SK-N-SH treated with all-trans-retinoic acid at 6 μM for 48 hours (cell line): Measurements from ENCODE around the gene TSPAN9.
A peak's percentile ranks its signal among the peaks of the same experiment; 100 is the strongest.

Experiments
- ATAC-seq: fragments of 200-7000 bp; cut with Tn5 transposase; 3 replicates; pipeline ENCODE4 v1.9.1; 2020; ENCODE audit warnings: mild to moderate bottlenecking, moderate library complexity
- ARNTL ChIP-seq: fragments of 450-650 bp; formaldehyde crosslinking; IDR thresholded peaks from 2 replicates; pipeline ENCODE4 v1.5.0; 2020; ENCODE audit warnings: low read depth, mild to moderate bottlenecking, moderate library complexity, borderline replicate concordance
- BACH2 ChIP-seq: fragments of 250-450 bp; sonication (Bioruptor Pico); IDR thresholded peaks from 2 replicates; pipeline ENCODE4 v1.9.0; 2021; ENCODE audit warnings: mild to moderate bottlenecking, borderline replicate concordance
- ESRRG ChIP-seq: fragments of 250-450 bp; sonication (Bioruptor Pico); IDR thresholded peaks from 2 replicates; pipeline ENCODE4 v1.6.1; 2021; ENCODE audit warnings: mild to moderate bottlenecking
- ISL1 ChIP-seq: fragments of 250-450 bp; sonication (Bioruptor Pico); IDR thresholded peaks from 2 replicates; pipeline ENCODE4 v2.1.2; 2022; ENCODE audit warnings: mild to moderate bottlenecking, moderate library complexity
- OSR1 ChIP-seq: fragments of 250-450 bp; sonication (Bioruptor Pico); IDR thresholded peaks from 2 replicates; pipeline ENCODE4 v1.8.0; 2022; ENCODE audit warnings: moderate library complexity, mild to moderate bottlenecking, inconsistent platforms
- PPARA ChIP-seq: fragments of 250-450 bp; sonication (Bioruptor Pico); IDR thresholded peaks from 2 replicates; pipeline ENCODE4 v1.5.0; 2020; ENCODE audit warnings: mild to moderate bottlenecking, borderline replicate concordance
- RARB ChIP-seq: fragments of 250-450 bp; sonication (Bioruptor Pico); IDR thresholded peaks from 2 replicates; pipeline ENCODE4 v1.8.0; 2021; ENCODE audit warnings: mild to moderate bottlenecking, moderate library complexity
- SNAI2 ChIP-seq: fragments of 250-450 bp; sonication (Bioruptor Pico); IDR thresholded peaks from 2 replicates; pipeline ENCODE4 v1.5.0; 2020; ENCODE audit warnings: mild to moderate bottlenecking, moderate library complexity
- TCF4 ChIP-seq: fragments of 250-450 bp; sonication (Bioruptor Pico); IDR thresholded peaks from 2 replicates; pipeline ENCODE4 v1.8.0; 2021; ENCODE audit warnings: mild to moderate bottlenecking, moderate library complexity, borderline replicate concordance
- TOX ChIP-seq: fragments of 250-450 bp; sonication (Bioruptor Pico); IDR thresholded peaks from 2 replicates; pipeline ENCODE4 v1.8.0; 2021; ENCODE audit warnings: mild to moderate bottlenecking, moderate library complexity, borderline replicate concordance
- ZFP3 ChIP-seq: fragments of 250-450 bp; sonication (Bioruptor Pico); IDR thresholded peaks from 2 replicates; pipeline ENCODE4 v1.5.0; 2020; ENCODE audit warnings: mild to moderate bottlenecking, moderate library complexity
- ZFP30 ChIP-seq: fragments of 450-650 bp; formaldehyde crosslinking; IDR thresholded peaks from 2 replicates; pipeline ENCODE4 v1.5.0; 2022; ENCODE audit warnings: mild to moderate bottlenecking, moderate library complexity
- ZNF565 ChIP-seq: fragments of 450-650 bp; formaldehyde crosslinking; conservative IDR thresholded peaks from 2 replicates; pipeline ENCODE4 v1.5.0; 2020; ENCODE audit warnings: low read depth, mild to moderate bottlenecking, moderate library complexity
- ZNF70 ChIP-seq: fragments of 450-650 bp; formaldehyde crosslinking; IDR thresholded peaks from 2 replicates; pipeline ENCODE4 v1.5.0; 2020; ENCODE audit warnings: mild to moderate bottlenecking, moderate library complexity
- TF ChIP-seq, protein P1 (sequence below): fragments of 250-450 bp; sonication (Bioruptor Pico); IDR thresholded peaks from 2 replicates; pipeline ENCODE4 v1.5.1; 2020; ENCODE audit warnings: low read depth, mild to moderate bottlenecking, moderate library complexity
- TF ChIP-seq, protein P2 (sequence below): fragments of 250-450 bp; sonication (Bioruptor Pico); IDR thresholded peaks from 2 replicates; pipeline ENCODE4 v1.5.0; 2020; ENCODE audit warnings: mild to moderate bottlenecking, moderate library complexity
- TF ChIP-seq, protein P3 (sequence below): fragments of 250-450 bp; sonication (Bioruptor Pico); IDR thresholded peaks from 2 replicates; pipeline ENCODE4 v1.8.0; 2020; ENCODE audit warnings: mild to moderate bottlenecking, moderate library complexity, borderline replicate concordance
- TF ChIP-seq, protein P4 (sequence below): fragments of 250-450 bp; sonication (Bioruptor Pico); IDR thresholded peaks from 2 replicates; pipeline ENCODE4 v1.8.0; 2021; ENCODE audit warnings: low read depth, mild to moderate bottlenecking, moderate library complexity, borderline replicate concordance

TSPAN9 gene

DNA sequence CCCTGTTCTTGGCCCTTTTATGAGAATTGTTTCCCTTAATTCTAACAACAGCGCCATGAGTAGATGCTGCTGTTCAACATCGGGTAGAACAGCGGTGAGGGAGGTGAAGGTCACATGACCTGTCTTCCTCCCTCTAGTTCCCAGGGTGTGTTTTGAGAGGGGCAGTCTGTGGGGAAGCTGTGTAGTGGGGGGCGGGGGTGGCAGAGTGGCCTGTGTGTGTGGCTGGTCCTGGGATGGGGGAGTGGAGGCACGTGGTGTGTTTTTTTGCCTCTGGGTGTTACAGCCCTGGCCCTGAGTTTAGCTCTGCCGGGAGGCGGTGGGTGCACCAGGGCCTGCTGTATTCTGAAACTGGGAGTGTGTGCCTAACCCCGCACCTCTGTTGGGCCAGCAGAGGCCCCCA, 202.7 kb downstream of the TSPAN9 start:
- no peak for ATAC-seq
- TF ChIP-seq TCF4 (CRISPR knock-in tag) (no peak), ZFP30 (CRISPR knock-in tag) (no peak), SNAI2 (CRISPR knock-in tag) (no peak), ZFP3 (CRISPR knock-in tag) (no peak), ARNTL (no peak), PPARA (CRISPR knock-in tag) (no peak), TOX (CRISPR knock-in tag) (no peak), ISL1 (no peak), ESRRG (CRISPR knock-in tag) (no peak), BACH2 (no peak), ZNF70 (no peak), OSR1 (no peak)
- TF ChIP-seq, protein P1, sequence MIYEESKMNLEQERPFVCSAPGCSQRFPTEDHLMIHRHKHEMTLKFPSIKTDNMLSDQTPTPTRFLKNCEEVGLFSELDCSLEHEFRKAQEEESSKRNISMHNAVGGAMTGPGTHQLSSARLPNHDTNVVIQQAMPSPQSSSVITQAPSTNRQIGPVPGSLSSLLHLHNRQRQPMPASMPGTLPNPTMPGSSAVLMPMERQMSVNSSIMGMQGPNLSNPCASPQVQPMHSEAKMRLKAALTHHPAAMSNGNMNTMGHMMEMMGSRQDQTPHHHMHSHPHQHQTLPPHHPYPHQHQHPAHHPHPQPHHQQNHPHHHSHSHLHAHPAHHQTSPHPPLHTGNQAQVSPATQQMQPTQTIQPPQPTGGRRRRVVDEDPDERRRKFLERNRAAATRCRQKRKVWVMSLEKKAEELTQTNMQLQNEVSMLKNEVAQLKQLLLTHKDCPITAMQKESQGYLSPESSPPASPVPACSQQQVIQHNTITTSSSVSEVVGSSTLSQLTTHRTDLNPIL (CRISPR knock-in tag): no peak
- TF ChIP-seq, protein P2, sequence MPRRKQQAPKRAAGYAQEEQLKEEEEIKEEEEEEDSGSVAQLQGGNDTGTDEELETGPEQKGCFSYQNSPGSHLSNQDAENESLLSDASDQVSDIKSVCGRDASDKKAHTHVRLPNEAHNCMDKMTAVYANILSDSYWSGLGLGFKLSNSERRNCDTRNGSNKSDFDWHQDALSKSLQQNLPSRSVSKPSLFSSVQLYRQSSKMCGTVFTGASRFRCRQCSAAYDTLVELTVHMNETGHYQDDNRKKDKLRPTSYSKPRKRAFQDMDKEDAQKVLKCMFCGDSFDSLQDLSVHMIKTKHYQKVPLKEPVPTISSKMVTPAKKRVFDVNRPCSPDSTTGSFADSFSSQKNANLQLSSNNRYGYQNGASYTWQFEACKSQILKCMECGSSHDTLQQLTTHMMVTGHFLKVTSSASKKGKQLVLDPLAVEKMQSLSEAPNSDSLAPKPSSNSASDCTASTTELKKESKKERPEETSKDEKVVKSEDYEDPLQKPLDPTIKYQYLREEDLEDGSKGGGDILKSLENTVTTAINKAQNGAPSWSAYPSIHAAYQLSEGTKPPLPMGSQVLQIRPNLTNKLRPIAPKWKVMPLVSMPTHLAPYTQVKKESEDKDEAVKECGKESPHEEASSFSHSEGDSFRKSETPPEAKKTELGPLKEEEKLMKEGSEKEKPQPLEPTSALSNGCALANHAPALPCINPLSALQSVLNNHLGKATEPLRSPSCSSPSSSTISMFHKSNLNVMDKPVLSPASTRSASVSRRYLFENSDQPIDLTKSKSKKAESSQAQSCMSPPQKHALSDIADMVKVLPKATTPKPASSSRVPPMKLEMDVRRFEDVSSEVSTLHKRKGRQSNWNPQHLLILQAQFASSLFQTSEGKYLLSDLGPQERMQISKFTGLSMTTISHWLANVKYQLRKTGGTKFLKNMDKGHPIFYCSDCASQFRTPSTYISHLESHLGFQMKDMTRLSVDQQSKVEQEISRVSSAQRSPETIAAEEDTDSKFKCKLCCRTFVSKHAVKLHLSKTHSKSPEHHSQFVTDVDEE (CRISPR knock-in tag): no peak
- TF ChIP-seq, protein P3, sequence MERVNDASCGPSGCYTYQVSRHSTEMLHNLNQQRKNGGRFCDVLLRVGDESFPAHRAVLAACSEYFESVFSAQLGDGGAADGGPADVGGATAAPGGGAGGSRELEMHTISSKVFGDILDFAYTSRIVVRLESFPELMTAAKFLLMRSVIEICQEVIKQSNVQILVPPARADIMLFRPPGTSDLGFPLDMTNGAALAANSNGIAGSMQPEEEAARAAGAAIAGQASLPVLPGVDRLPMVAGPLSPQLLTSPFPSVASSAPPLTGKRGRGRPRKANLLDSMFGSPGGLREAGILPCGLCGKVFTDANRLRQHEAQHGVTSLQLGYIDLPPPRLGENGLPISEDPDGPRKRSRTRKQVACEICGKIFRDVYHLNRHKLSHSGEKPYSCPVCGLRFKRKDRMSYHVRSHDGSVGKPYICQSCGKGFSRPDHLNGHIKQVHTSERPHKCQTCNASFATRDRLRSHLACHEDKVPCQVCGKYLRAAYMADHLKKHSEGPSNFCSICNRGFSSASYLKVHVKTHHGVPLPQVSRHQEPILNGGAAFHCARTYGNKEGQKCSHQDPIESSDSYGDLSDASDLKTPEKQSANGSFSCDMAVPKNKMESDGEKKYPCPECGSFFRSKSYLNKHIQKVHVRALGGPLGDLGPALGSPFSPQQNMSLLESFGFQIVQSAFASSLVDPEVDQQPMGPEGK (CRISPR knock-in tag): no peak
- TF ChIP-seq, protein P4, sequence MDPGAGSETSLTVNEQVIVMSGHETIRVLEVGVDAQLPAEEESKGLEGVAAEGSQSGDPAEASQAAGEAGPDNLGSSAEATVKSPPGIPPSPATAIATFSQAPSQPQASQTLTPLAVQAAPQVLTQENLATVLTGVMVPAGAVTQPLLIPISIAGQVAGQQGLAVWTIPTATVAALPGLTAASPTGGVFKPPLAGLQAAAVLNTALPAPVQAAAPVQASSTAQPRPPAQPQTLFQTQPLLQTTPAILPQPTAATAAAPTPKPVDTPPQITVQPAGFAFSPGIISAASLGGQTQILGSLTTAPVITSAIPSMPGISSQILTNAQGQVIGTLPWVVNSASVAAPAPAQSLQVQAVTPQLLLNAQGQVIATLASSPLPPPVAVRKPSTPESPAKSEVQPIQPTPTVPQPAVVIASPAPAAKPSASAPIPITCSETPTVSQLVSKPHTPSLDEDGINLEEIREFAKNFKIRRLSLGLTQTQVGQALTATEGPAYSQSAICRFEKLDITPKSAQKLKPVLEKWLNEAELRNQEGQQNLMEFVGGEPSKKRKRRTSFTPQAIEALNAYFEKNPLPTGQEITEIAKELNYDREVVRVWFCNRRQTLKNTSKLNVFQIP (CRISPR knock-in tag): no peak

DNA sequence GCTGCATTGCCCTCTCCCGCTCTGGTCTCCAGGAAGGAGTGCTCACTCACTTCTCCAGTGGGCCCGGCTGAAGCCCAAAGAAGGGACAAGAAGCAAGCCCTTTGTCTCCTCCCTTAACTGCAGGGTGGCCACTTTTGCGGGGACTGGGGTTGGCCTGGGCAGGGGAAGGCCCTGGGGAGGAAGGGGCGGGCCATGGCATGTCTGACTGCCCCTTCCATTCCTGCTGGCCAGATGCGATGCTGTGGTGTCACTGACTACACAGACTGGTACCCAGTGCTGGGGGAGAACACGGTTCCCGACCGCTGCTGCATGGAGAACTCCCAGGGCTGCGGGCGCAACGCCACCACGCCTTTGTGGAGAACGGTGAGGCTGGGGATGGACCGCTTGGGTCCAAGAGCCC, 203.8 kb downstream of the TSPAN9 start:
- no peak for ATAC-seq
- TF ChIP-seq ZFP30 (CRISPR knock-in tag): no peak
- no peak for TF ChIP-seq SNAI2 (CRISPR knock-in tag)
- no peak for TF ChIP-seq PPARA (CRISPR knock-in tag)
- TF ChIP-seq, protein P2 (CRISPR knock-in tag): no peak
- TF ChIP-seq ZNF565 (CRISPR knock-in tag): no peak

DNA sequence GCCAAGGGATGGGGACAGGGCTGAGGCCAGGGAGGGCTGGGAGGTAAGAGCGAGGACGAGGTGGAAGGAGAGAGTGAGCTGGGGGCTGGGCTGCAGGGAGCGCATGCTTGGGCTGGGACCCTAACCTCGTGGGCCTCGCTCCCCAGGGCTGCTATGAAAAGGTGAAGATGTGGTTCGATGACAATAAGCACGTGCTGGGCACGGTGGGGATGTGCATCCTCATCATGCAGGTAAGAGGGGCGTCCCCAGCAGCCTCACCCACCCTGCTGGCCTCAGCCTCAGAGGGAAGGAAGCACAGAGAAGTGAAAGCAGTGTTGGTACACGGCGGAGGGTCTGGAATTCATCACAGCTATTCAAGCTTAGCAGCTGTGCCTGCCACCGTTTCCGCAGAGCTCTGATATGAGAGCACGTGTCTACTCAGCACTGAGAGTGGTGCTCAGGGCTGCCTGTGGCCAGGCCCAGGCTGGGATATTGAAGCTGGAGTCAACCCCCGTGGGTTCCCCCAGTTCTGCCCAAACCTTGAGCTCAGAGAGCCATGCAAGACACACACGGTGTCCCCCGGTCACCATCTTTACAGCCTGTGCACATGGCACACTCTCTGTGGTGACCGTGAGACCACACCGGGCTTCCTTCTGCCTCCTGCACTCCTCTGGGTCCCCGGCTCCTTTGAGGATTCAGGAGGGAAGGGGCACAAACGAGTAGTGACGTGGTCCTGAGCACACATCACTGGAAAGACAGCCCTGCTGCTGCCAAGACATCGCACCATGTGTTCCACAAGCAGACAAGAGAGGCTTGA, 204.6 kb downstream of the TSPAN9 start:
- no peak for TF ChIP-seq RARB (CRISPR knock-in tag)
- peak; percentile 45; the same call in 1 of the 2 replicates for TF ChIP-seq TCF4 (CRISPR knock-in tag)
- peak; percentile 47; the same call in 1 of the 3 replicates for ATAC-seq
